Right ventricle myocardium superior (tissue), 1 donor: Measurements from ENCODE around the gene MAPRE3. TPM values are rescaled to one million over a fixed set of nuclear protein-coding genes. Genes with fewer than 3 reads are reported as not detected.
A peak's percentile ranks its signal among the peaks of the same experiment; 100 is the strongest.

Experiments
- ATAC-seq: fragments of 200-7000 bp; cut with Tn5 transposase; one replicate; pipeline ENCODE4 v1.9.1; 2020; ENCODE audit warnings: mild to moderate bottlenecking; ENCODE audit not compliant: poor library complexity
- DNase-seq: peaks from one replicate; pipeline ENCODE4 v3.0.0-alpha.2; 2020
- intact Hi-C: fragments of 100-400 bp; cut with DNase I; formaldehyde crosslinking; loops from one replicate; pipeline ENCODE4 v1.11.2; 2022
- total RNA-seq: library from RNA; stranded (reverse); fragmentation: NEBNext Ultra II Directional; extraction: Animal tissue kit (Norgen Biotek cat#: 25700); gene quantifications from one replicate; pipeline ENCODE4 v1.2.1, GENCODE V29; 2021
- donor health status: DM: no; HTN: yes; CAD: no; lungs with severe emphysema.

MAPRE3 gene
- total RNA-seq, 1 donor from 2014 or later: 57.9 TPM

DNA sequence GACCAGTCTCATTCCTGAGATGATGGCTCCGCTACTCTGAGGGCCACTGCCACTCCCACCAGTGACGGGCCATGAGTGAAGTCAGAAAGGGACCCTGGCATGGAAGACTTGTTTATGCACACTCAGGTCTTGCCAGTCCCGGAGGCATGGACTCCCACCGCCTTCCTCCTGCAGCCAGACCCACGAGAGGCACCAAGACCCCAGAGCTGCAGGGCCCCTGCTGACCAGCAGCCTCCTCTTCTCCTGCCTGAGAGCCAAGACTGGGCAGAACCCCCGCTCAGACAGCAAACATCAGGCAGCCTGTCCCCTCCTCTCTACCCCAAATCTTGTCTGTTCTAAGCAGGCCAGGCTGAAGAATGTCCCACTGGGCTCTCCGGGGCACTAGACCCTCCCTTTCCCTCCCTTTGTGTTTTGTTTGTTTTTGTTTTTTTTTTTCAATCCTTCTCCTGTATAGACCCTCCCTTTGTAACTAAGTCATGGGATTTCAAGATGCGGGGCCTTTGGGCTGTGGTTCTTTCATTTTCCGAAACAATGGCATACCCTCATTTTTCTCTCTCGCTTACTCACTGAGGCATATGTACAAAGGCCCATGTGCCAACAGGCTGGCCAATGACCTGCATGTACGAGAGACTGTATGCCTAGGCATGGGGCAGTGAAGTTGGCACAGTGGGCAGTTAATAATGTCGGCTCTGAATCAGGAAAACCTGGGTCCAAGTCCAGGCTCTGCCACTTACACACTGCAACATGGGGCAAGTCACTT lies 24.3 kb upstream of the MAPRE3 start:
- intact Hi-C loops: no loop called here
- no peak for ATAC-seq
- no peak for DNase-seq

- intact Hi-C loops: no loop called here
- ATAC-seq (peak; percentile 84), DNase-seq (peak; percentile 81)
These were observed 23.3 kb upstream of the MAPRE3 start for GRCh38 chr2:26946841-26947784.

DNA sequence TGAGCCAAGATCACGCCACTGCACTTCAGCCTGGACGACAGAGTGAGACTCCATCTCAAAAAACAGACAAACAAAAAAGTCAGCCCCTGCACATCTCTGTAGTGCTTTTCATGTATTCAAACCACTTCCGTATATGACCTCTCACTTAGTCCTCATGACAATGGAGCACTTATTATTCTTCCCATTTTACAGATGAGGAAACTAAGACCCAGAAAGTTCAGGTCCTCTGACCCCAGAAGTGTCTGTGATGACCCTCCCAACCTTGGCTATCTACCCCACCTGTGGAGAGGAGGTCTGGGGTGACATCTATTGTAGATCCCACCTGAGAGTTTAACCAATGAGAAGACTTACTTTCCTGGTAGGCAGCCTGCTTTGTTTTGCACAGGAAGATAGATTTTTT lies 21.6 kb upstream of the MAPRE3 start:
- DNase-seq: no peak
- intact Hi-C loops: no loop called here
- ATAC-seq: no peak

- ATAC-seq (no peak), DNase-seq (no peak)
- intact Hi-C loops: no loop called here
These were observed 20.2 kb upstream of the MAPRE3 start for GRCh38 chr2:26950246-26950645.

DNA sequence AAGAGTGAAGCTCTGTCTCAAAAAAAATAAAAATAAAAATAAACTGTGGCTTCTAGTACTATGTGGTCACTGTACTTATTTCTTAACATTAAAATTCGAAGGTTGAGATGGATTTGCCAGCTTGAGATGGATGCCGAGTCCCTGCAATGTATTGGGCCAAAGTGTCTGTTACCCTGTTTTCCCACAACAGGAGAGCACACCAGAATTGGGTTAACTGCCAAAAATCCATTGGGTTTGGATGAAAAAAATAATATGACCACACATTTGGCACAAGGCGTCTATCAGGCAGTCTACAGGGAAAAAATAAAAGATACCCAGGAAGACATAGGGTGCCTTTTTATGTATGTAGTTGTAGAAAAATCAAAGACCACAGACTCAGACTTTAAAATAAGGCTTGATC lies 19.2 kb upstream of the MAPRE3 start:
- intact Hi-C loops: no loop called here
- DNase-seq (no peak), ATAC-seq (no peak)

DNA sequence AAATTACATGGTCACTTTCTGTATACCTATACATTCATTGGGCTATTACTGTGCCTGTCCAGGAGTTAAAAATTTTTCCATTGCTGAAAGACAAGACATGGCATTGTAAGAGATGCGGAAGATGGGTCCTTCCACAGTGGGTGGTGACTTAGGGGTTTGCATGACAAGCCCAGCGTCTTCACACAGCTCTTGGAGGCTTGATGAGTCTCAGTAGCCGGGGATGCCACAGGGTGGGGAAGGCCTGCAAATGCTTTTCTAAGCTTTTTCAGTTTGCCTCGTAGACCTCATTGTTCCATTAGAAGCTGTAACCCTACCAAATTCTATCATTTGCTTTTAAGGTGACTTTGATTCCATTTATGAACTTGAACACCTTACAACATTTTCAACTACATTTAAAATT lies 18.1 kb upstream of the MAPRE3 start:
- DNase-seq (no peak), ATAC-seq (no peak)
- intact Hi-C loops: no loop called here

DNA sequence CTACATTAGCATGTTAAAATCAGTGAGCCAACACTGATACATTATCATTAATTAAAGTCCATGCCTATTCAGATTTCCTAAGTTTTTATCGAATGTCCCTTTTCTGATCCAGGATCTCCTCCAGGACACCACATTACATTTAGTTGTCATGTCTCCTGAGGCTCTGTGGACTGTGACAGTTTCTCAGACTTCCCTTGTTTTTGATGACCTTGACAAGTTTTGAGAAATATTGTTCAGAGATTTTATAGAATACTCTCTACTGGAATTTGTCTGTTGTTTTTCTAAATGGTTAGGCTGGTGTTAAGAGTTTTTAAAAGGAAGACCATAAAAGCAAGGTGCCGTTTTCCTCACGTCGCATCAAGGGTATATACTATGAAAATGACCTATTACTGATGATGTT lies 16.3 kb upstream of the MAPRE3 start:
- no peak for DNase-seq
- intact Hi-C loops: no loop called here
- no peak for ATAC-seq

DNA sequence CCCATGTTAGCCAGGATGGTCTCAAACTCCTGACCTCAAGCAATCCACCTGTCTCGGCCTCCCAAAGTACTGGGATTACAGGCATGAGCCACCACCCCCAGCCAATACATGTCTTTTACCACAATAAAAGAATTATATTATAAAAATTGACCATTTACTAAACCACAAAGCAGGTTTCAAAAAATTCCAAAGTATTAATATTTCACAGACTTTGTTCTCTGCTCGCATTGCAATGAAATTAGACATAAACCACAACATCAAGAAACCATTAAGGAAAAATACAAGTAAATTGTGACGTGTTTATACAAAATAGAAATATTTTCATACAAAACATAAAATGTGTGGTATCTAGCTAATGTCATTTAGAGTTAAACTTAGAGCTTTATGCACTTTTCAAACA lies 13.4 kb upstream of the MAPRE3 start:
- intact Hi-C loops: no loop called here
- DNase-seq (no peak), ATAC-seq (no peak)

DNA sequence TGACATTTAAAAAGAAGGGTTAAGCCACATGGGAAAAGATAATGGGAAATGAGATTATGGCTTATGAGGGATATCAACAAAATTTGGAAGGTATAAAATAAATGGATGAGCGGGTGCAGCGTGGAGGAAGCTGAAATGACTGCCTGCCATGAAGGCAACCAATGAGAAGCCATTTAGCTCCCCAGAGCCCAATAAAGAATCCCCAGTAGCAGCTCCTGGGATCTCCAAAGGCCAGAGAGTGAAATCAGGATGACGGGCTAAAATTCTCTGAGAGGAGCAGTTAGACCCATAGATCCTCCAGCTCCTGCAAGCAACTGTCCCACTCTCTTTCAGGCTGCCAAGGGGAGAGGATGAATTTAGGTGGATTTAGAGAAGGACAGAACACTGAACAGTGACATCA lies 12.9 kb upstream of the MAPRE3 start:
- intact Hi-C loops: no loop called here

GRCh38 chr2:26959331-26959730 lies 11.1 kb upstream of the MAPRE3 start:
- no peak for DNase-seq
- intact Hi-C loops: no loop called here
- ATAC-seq: no peak

More for the DNA sequence above, 12.9 kb upstream of the MAPRE3 start:
- DNase-seq (no peak), ATAC-seq (no peak)

DNA sequence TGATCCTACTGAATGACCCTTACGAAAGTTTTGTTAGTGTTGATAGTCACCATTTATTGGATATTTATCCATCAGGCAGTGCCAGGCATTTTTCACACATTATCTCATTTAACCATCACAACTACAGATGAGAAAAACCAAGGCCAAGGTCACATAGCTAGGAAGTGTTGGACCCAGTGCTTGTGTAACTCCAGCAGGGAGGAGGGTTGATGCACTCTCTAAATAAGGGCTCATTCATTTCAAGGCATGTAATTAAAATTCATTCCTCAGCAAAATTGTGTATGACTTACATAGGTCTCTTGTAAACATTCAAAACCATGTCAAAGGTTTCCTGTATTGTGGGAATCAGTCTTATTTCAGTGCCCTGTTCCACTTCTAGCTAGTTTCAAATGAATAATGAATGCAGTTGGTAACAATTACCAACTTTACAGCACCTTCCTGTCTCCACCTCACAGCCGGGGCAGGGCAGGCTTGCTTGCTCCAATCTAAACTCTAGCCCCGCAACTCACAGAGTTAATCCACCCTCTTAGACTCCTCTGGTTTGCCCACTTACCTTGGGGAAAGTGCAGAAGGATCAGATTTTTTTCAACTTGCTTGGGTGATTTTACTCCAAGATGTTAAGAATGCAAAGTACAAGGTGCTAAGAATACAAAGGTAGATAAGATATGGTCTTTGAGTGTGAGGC lies 5.8 kb upstream of the MAPRE3 start:
- no peak for DNase-seq
- no peak for ATAC-seq
- intact Hi-C loops: no loop called here

- intact Hi-C loops: no loop called here
- ATAC-seq: no peak
- DNase-seq: no peak
These were observed 2.4 kb upstream of the MAPRE3 start for GRCh38 chr2:26968001-26968400.

DNA sequence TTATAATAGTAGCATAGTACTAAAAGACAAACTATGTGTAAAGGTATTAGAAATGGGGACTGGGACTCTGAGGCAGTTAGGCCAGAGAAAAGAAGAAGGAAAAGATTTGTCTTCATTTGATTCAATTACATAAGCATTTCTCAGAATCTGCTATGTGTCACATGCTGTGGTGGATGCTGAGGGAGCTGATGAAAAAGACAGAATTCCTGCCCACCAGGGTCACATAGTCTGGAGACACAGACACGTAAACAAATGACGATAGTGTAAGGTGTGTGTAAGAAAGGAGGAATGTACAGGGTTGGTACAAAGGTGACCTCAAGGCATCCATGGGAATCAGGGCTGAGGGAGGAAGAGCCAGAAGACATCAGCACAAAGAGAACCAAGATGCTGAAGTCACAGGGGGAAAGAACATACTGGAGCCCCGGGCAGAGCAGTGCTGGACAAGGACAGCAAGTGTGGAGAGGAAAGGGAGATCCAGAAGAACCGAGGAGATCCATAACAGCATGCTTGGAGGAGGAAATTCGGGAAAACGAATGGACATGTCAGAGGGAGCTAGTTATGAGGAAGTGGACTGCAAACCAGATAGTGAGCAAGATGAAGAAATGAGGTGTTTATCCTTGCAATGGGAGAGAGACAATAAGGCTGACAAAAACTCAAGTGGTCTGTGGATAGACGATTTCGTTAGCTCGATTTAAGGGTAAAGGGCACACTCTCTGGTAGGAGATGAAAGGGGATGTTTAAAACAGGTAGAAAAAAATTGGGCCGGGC lies 1.2 kb upstream of the MAPRE3 start:
- DNase-seq (no peak), ATAC-seq (no peak)
- intact Hi-C loops: no loop called here

DNA sequence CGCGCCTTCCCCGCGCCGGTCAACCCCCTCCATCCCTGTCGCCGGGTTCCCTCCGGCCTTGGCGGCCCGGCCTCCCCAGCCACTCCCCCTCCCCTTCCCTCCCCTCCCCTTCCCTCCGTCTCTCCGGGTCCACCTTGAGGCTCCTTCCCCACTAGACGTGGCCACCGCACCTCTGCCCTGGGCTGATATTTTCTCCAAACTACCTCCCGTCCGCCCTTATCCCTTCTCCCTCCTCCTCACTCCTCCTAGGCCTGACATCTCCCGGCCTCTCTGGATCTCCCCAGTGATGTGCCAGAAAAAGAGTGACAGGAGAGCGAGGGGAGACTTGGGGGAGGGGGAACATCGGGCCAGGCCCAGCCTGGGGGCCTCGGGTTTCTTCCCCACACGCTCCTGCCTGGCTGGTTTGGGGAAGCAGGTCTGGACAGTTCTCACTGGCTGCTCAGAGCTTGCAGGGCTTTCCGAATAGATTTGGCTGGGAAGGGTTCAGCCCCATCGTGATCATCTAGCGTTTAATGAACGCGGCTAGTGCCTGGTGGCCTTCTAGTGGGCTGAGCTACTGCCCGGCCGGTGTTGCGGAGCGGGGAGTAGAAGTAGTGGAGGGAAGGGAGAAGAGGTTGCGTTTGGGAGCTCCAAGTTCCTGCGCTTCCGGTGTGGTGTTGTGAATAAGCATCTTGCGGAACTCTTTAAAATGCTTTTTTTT lies 641 bp downstream of the MAPRE3 start:
- no peak for DNase-seq
- peak; percentile 51 for ATAC-seq
- intact Hi-C loops: no loop called here

- intact Hi-C loops: no loop called here
- peak; percentile 42 for ATAC-seq
- DNase-seq: no peak
These were observed 1.7 kb downstream of the MAPRE3 start for GRCh38 chr2:26971911-26972786.

- ATAC-seq (no peak), DNase-seq (no peak)
- intact Hi-C loops: no loop called here
These were observed 3.9 kb downstream of the MAPRE3 start for GRCh38 chr2:26974352-26974751.

DNA sequence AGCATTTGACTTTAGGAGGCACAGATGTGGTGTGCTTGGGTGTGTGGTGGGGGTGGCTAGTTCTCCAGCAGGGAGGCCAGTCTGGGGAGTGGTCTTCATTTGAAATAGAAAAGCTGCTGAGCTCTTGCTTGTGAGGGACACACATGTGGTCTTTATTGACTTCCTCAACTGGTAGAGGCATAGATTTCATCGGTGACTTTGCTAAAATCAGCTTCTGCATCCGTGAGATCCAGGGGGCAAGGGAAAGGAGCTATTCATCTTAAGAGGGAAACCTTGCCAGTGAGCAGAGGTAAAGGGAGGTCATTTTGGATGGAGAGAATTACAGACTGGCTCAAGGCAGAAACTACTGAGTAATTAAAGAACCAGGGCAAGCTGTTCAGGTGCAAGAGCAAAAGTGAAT lies 4.7 kb downstream of the MAPRE3 start:
- intact Hi-C loops: no loop called here
- ATAC-seq (no peak), DNase-seq (no peak)
